AML-193 (cell line): ENCODE data around the gene HPCA.
A peak's percentile ranks its signal among the peaks of the same experiment; 100 is the strongest.

Source experiments
- DNase-seq, 2 experiments: peaks; one replicate each; lab custom pipeline; 2025; lab: John Stamatoyannopoulos, UW

HPCA gene

GRCh38 chr1:32871364-32872191 is 14.7 kb upstream of the HPCA start:
- no peak for DNase-seq

GRCh38 chr1:32872192-32872460 is 14.2 kb upstream of the HPCA start:
- no peak for DNase-seq

- no peak for DNase-seq
Measured at GRCh38 chr1:32873484-32873883, 12.8 kb upstream of the HPCA start.

GRCh38 chr1:32874860-32875752 is 11.2 kb upstream of the HPCA start:
- DNase-seq, result no peak

GRCh38 chr1:32876341-32877210 is 9.7 kb upstream of the HPCA start:
- peak; percentile 31 to 34 for DNase-seq

GRCh38 chr1:32877211-32878110 is 8.8 kb upstream of the HPCA start:
- DNase-seq, result no peak

GRCh38 chr1:32878183-32878582 is 8.1 kb upstream of the HPCA start:
- no peak for DNase-seq

GRCh38 chr1:32878637-32879041 is 7.7 kb upstream of the HPCA start:
- DNase-seq, result no peak

- no peak for DNase-seq
Measured at GRCh38 chr1:32881291-32881690, 5.0 kb upstream of the HPCA start.

- no peak for DNase-seq
Measured at GRCh38 chr1:32881871-32882850, 4.1 kb upstream of the HPCA start.

- DNase-seq, result no peak
Measured at GRCh38 chr1:32883338-32884031, 2.8 kb upstream of the HPCA start.

- DNase-seq, result no peak
Measured at GRCh38 chr1:32884032-32884372, 2.3 kb upstream of the HPCA start.

- no peak for DNase-seq
Measured at GRCh38 chr1:32884726-32885125, 1.6 kb upstream of the HPCA start.

GRCh38 chr1:32885676-32886003 is 651 bp upstream of the HPCA start:
- no peak for DNase-seq

- no peak for DNase-seq
Measured at GRCh38 chr1:32886828-32887414, 630 bp downstream of the HPCA start.

- no peak for DNase-seq
Measured at GRCh38 chr1:32887623-32888022, 1.3 kb downstream of the HPCA start.

GRCh38 chr1:32888134-32888533 is 1.8 kb downstream of the HPCA start:
- no peak for DNase-seq

- no peak for DNase-seq
Measured at GRCh38 chr1:32888677-32889420, 2.6 kb downstream of the HPCA start.
